Measurements from ENCODE around the gene TAS2R19.
"Not testable (repeated sequence)": the region's sequence is repeated elsewhere in the genome, so short reads cannot be mapped to it uniquely, and the experiment has no call there.

GRCh38 chr12:11062194-11062593 lies 39.8 kb upstream of the TAS2R19 start, which contains the start of gene TAS2R46:
- not testable (repeated sequence) for TF ChIP-seq REST (IDR thresholded peaks at IDR 0.05; ENCODE audit: low read depth); EP300 (IDR thresholded peaks at IDR 0.05; ENCODE audit: borderline replicate concordance); YY1 (IDR thresholded peaks at IDR 0.05; ENCODE audit: low read depth); MAX (IDR thresholded peaks at IDR 0.05); TCF12 (IDR thresholded peaks at IDR 0.05; ENCODE audit: low read depth); RAD21 (IDR thresholded peaks at IDR 0.05; ENCODE audit: low read depth); EGR1 (IDR thresholded peaks at IDR 0.05); ZBTB7A (IDR thresholded peaks at IDR 0.05; ENCODE audit: low read depth); TAF1 (IDR thresholded peaks at IDR 0.05; ENCODE audit: low read depth)
